Epidermal melanocyte (primary cell): ENCODE data around the gene DDX27.

Experiments used
- DNase-seq: peaks from one replicate; pipeline ENCODE4 v3.0.0; 2011; ENCODE audit warnings: low spot score; ENCODE audit not compliant: insufficient read length

DDX27 gene

DNA sequence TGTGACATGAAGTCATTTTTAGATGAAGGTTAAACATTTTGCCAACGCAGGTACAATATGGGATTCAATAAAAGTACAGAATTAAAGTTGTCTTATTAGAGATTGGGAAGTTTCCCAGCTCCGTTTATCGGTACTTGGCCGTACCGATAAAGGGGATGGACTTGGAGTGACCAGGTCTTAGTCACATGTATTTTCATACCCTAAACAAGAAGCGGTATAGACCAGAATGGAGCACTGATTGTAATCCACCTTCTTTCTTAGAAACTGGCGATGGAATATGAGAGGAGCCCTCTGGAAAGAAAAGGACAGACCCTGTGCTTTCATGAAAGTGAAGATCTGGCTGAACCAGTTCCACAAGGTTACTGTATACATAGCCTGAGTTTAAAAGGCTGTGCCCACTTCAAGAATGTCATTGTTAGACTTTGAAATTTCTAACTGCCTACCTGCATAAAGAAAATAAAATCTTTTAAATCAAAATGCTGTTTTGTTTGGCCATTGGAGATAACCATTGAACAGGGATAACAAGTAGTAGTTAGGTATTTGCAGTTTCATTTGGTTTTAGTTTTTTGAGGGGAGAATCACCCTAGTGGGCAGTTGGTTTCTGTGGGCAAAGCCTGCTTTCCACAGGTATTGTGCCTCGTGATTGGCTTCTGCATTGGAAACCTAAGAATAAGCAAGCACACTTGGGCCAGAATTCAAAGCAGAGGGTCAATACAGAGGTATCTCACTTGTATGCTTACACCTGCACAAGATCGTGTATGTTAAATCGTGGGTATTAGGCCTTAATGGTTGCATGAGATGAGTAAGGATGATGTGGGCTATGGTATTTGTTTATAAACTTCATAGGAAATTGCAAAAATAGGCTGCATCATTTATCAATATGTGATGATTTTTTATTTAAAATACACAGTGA, 69.8 kb downstream of the DDX27 start:
- no peak for DNase-seq

DNA sequence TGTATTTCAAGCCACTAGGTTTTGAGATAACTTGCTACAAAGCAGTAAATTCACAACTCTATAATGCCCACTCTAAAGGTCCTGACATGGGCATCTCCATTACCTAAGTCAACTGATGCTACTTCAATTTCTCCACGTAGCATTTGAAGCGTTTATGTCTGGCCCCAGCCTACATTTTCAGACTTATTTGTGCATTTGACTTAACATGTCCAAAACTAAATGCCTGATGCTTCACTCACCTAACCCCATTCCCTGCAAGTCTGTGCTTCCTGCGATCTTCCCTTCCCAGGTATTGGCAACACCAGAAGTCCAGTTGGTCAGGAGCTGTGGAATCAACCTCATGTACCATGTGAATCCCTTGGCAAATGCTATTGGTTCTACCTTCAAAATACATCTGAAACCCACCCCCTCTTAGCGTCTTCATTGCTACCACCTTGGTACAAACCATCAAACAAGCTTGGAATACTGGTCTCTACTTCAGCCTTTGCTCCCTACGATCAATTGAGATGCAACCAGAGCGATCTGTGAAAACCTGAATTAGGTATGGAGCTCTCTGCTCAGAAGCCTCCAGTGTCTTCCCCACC, 71.5 kb downstream of the DDX27 start:
- no peak for DNase-seq

DNA sequence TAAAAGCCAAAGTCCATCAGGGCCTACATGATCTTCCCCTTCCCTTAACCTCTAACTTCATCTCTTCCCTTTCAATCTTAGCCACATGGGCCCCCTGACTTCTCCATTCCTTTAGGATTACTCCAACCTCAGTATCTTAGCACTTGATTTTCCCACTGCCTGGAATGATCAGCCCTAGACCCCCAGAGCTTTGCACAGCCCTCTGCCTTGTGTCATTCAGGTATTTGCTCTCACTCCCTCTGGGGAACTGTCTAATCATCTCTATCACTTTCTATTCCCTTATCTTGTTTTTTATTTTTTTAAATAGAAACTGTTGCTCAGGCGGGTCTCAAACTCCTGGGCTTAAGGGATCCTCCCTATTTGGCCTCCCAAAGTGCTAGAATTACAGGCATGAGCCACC, 72.0 kb downstream of the DDX27 start:
- DNase-seq: no peak

DNA sequence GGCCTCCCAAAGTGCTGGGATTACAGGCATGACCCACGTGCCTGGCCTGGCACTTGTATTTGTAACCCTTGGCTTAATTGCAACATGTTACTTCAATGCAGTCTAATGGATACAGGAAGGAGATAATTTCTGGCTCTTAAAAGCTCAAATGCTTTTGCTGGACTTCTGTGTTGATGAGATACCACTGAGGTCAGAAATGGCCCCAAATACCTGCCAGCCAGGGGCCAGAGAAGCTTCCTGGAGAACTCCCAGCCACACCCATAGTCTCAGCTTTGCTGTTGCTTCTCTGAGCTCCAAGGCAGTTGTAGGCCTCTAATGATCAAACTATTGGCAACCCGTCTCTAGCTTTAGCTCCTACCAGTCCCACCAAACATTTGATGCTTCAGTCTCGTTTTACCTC, 72.8 kb downstream of the DDX27 start:
- no peak for DNase-seq

DNA sequence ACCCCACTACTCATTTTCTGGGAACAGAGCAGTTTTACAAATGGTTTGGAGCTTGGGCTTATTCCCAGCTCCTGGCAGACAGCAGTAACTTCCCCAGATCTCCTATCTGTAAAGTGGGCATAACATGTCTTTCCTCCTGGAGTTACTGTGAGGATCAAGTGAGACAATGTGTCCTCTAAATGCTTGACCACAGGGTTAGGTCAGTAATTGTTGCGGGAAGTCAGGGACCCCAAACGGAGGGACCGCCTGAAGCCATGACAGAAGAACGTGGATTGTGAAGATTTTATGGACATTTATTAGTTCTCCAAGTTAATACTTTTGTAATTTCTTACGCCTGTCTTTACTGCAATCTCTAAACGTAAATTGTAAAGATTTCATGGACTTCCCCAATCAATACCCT, 73.9 kb downstream of the DDX27 start:
- DNase-seq: no peak
